ENCODE data around the gene OBP2A. TPM values are rescaled to one million over a fixed set of nuclear protein-coding genes. Genes with fewer than 3 reads are reported as not detected.

OBP2A gene
- polyA plus RNA-seq, 1 donor: not detected

Other genes starting within 250 kb of the OBP2A start
- 31.2 TPM for gene PPP1R26, start 66.3 kb upstream of the OBP2A start, polyA plus RNA-seq (ENCODE audit: insufficient read length)
- 44.4 TPM for gene MRPS2, start 45.4 kb upstream of the OBP2A start, polyA plus RNA-seq (ENCODE audit: insufficient read length)
- gene LCN1, start 24.7 kb upstream of the OBP2A start, polyA plus RNA-seq (ENCODE audit: insufficient read length): not detected
- gene PAEP, start 15.6 kb downstream of the OBP2A start, polyA plus RNA-seq (ENCODE audit: insufficient read length): 0.42 TPM
- not detected for gene GLT6D1, start 93.4 kb downstream of the OBP2A start, polyA plus RNA-seq (ENCODE audit: insufficient read length)
- gene LCN9, start 117.2 kb downstream of the OBP2A start, polyA plus RNA-seq (ENCODE audit: insufficient read length): not detected
- not detected for gene SOHLH1, start 153.4 kb downstream of the OBP2A start, polyA plus RNA-seq (ENCODE audit: insufficient read length)
- 0.08 TPM for gene KCNT1, start 156.1 kb downstream of the OBP2A start, polyA plus RNA-seq (ENCODE audit: insufficient read length)